Astrocyte (in vitro differentiated cells and primary cell): ENCODE measurements around the gene PRKCA. TPM values are rescaled to one million over a fixed set of nuclear protein-coding genes. Genes with fewer than 3 reads are reported as not detected.

Source experiments
- DNase-seq: peaks from one replicate; pipeline ENCODE4 v3.0.0-alpha.2; 2010; ENCODE audit warnings: low read depth
- FAIRE-seq: peaks from 2 replicates; lab custom pipeline; 2011; peaks lifted over from hg19 to GRCh38; lab: Jason Lieb, UNC
- H2AFZ ChIP-seq: 2 replicates; pipeline ENCODE4 v1.6.0; 2012; ENCODE audit warnings: low read depth, low read length, inconsistent platforms
- H3K27ac ChIP-seq: 2 replicates; pipeline ENCODE4 v1.5.1; 2011; ENCODE audit warnings: low read depth, low read length, inconsistent platforms
- H3K27me3 ChIP-seq: 2 replicates; pipeline ENCODE4 v1.6.0; 2011; ENCODE audit warnings: low read length, inconsistent platforms; ENCODE audit not compliant: insufficient read depth
- H3K36me3 ChIP-seq: 2 replicates; pipeline ENCODE4 v1.5.1; 2011; ENCODE audit warnings: low read length, inconsistent platforms; ENCODE audit not compliant: insufficient read depth
- H3K4me1 ChIP-seq: 2 replicates; pipeline ENCODE4 v1.5.1; 2011; ENCODE audit warnings: low read length, inconsistent platforms; ENCODE audit not compliant: insufficient read depth
- H3K4me2 ChIP-seq: 2 replicates; pipeline ENCODE4 v1.6.0; 2012; ENCODE audit warnings: low read length, inconsistent platforms
- H3K4me3 ChIP-seq: 2 replicates; pipeline ENCODE4 v1.5.1; 2011; ENCODE audit warnings: low read depth, mild to moderate bottlenecking, low read length, inconsistent platforms; ENCODE audit not compliant: insufficient read depth
- H3K79me2 ChIP-seq: 2 replicates; pipeline ENCODE4 v1.6.0; 2012; ENCODE audit warnings: mild to moderate bottlenecking, low read length, inconsistent platforms; ENCODE audit not compliant: insufficient read depth
- H3K9ac ChIP-seq: 2 replicates; pipeline ENCODE4 v1.6.0; 2012; ENCODE audit warnings: mild to moderate bottlenecking, low read length, inconsistent platforms
- H3K9me3 ChIP-seq: 2 replicates; pipeline ENCODE4 v1.5.1; 2012; ENCODE audit warnings: low read depth, mild to moderate bottlenecking, low read length, inconsistent platforms; ENCODE audit not compliant: insufficient read depth
- H4K20me1 ChIP-seq: 2 replicates; pipeline ENCODE4 v1.6.0; 2012; ENCODE audit warnings: low read length, inconsistent platforms; ENCODE audit not compliant: insufficient read depth
- H3K27ac Mint-ChIP-seq: one replicate; pipeline ENCODE4 v1.8.0; 2021; ENCODE audit warnings: mild to moderate bottlenecking, mixed read lengths; ENCODE audit not compliant: unreplicated experiment
- H3K27me3 Mint-ChIP-seq: one replicate; pipeline ENCODE4 v1.8.0; 2021; ENCODE audit warnings: low read depth, mixed read lengths; ENCODE audit not compliant: unreplicated experiment
- H3K36me3 Mint-ChIP-seq: one replicate; pipeline ENCODE4 v1.8.0; 2021; ENCODE audit warnings: low read depth, mixed read lengths; ENCODE audit not compliant: unreplicated experiment
- H3K4me1 Mint-ChIP-seq: one replicate; pipeline ENCODE4 v1.8.0; 2021; ENCODE audit warnings: low read depth, mixed read lengths; ENCODE audit not compliant: unreplicated experiment
- H3K4me3 Mint-ChIP-seq: one replicate; pipeline ENCODE4 v1.8.0; 2021; ENCODE audit warnings: mild to moderate bottlenecking, moderate library complexity, mixed read lengths; ENCODE audit not compliant: unreplicated experiment
- H3K9me3 Mint-ChIP-seq: one replicate; pipeline ENCODE4 v1.8.0; 2021; ENCODE audit warnings: mild to moderate bottlenecking, mixed read lengths; ENCODE audit not compliant: unreplicated experiment
- CTCF ChIP-seq: IDR thresholded peaks from 2 replicates; pipeline ENCODE4 v1.5.1; 2011; ENCODE audit warnings: low read depth, mild to moderate bottlenecking, inconsistent platforms, low read length, moderate library complexity; ENCODE audit not compliant: insufficient read depth
- EZH2 ChIP-seq: IDR thresholded peaks from 2 replicates; pipeline ENCODE4 v1.6.1; 2012; ENCODE audit warnings: mild to moderate bottlenecking, low read length, inconsistent platforms; ENCODE audit not compliant: insufficient read depth
- total RNA-seq: library from RNA; stranded (reverse); gene quantifications from 2 replicates; pipeline ENCODE4 v1.2.1, GENCODE V29; 2021

The PRKCA gene
- total RNA-seq, 1 donor from 2014 or later = 49.9 TPM

- FAIRE-seq (no peak), DNase-seq (no peak)
- Mint-ChIP-seq H3K36me3 (peaks cover 19% of the 10 kb centered on the region), H3K4me1 (peaks cover 7% of the 10 kb centered on the region), H3K9me3 (peaks cover 5% of the 10 kb centered on the region), H3K27ac (no peak overlapping the region), H3K4me3 (no peak overlapping the region), H3K27me3 (no peaks in the 10 kb centered on the region)
- Histone ChIP-seq H2AFZ (no peak overlapping the region), H3K79me2 (peaks cover 81% of the 10 kb centered on the region), H3K27me3 (no peaks in the 10 kb centered on the region), H3K4me1 (no peaks in the 10 kb centered on the region), H4K20me1 (peaks cover 67% of the 10 kb centered on the region), H3K9me3 (peaks cover 5% of the 10 kb centered on the region), H3K9ac (no peak overlapping the region), H3K27ac (no peak overlapping the region), H3K36me3 (no peaks in the 10 kb centered on the region), H3K4me2 (no peak overlapping the region), H3K4me3 (no peak overlapping the region)
- TF ChIP-seq CTCF (no peak), EZH2 (no peak)
Measured at GRCh38 chr17:66326476-66327047, 24.1 kb downstream of the PRKCA start.

GRCh38 chr17:66330646-66331037 lies 28.2 kb downstream of the PRKCA start:
- H3K27me3 Mint-ChIP-seq = no peaks in the 10 kb centered on the region
- H3K4me3 Mint-ChIP-seq = no peak overlapping the region
- Histone ChIP-seq H2AFZ (no peak overlapping the region), H3K9ac (no peak overlapping the region), H3K27me3 (no peaks in the 10 kb centered on the region), H4K20me1 (peaks cover 49% of the 10 kb centered on the region), H3K27ac (no peak overlapping the region), H3K79me2 (peaks cover 64% of the 10 kb centered on the region), H3K36me3 (no peaks in the 10 kb centered on the region), H3K4me1 (no peaks in the 10 kb centered on the region), H3K4me2 (no peak overlapping the region), H3K9me3 (no peaks in the 10 kb centered on the region), H3K4me3 (no peak overlapping the region)
- TF ChIP-seq CTCF (no peak), EZH2 (no peak)
- DNase-seq = no peak
- no peaks in the 10 kb centered on the region for H3K9me3 Mint-ChIP-seq
- H3K36me3 Mint-ChIP-seq = peaks cover 11% of the 10 kb centered on the region
- peaks cover 4% of the 10 kb centered on the region for H3K4me1 Mint-ChIP-seq
- no peak overlapping the region for H3K27ac Mint-ChIP-seq
- no peak for FAIRE-seq

- no peak overlapping the region for H3K27ac Mint-ChIP-seq
- Histone ChIP-seq H3K4me1 (no peaks in the 10 kb centered on the region), H3K27me3 (no peaks in the 10 kb centered on the region), H3K9me3 (no peaks in the 10 kb centered on the region), H2AFZ (no peak overlapping the region), H3K4me2 (no peak overlapping the region), H4K20me1 (peaks cover 47% of the 10 kb centered on the region), H3K79me2 (peaks cover 64% of the 10 kb centered on the region), H3K36me3 (no peaks in the 10 kb centered on the region), H3K4me3 (no peak overlapping the region), H3K9ac (no peak overlapping the region), H3K27ac (no peak overlapping the region)
- FAIRE-seq (no peak), DNase-seq (no peak)
- H3K27me3 Mint-ChIP-seq = no peaks in the 10 kb centered on the region
- no peaks in the 10 kb centered on the region for H3K9me3 Mint-ChIP-seq
- TF ChIP-seq EZH2 = no peak
- no peak for TF ChIP-seq CTCF
- peaks cover 4% of the 10 kb centered on the region for H3K4me1 Mint-ChIP-seq
- peaks cover 11% of the 10 kb centered on the region for H3K36me3 Mint-ChIP-seq
- no peak overlapping the region for H3K4me3 Mint-ChIP-seq
Measured at GRCh38 chr17:66331038-66331816, 28.8 kb downstream of the PRKCA start.
